ENCODE measurements around the gene ZC3H4. TPM values are rescaled to one million over a fixed set of nuclear protein-coding genes. Genes with fewer than 3 reads are reported as not detected.
A peak's percentile ranks its signal among the peaks of the same experiment; 100 is the strongest.

Gene ZC3H4
- total RNA-seq, 1 experiment from 2014 or later: 41.8 TPM

DNA sequence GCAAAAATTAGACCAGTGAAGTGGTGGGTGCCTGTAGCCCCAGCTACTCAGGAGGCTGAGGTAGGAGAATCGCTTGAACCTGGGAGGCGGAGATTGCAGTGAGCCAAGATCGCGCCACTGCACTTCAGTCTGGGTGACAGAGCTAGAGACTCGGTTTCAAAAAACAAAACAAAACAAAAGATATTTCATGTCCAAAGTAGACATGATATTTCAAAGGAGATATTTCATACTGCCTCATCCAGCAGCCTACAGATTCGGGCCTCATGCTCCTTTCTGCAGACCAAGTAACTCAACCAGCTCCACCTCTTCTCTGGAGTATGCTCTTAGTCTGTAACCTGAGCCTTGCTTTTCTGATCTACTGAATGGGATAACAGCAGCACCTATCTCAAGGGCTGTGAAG is 15.0 kb downstream of the ZC3H4 start:
- POLR2A ChIA-PET: interaction anchor here (0.7 to 5.3 kb wide), 5 partner anchors 11 to 155 kb away, joined by 3 to 49 read pairs (median 3); partner anchors contain the start of gene ZC3H4
- BruUV-seq (replicated peaks): no TSS peak

GRCh38 chr19:47097396-47098201 is 16.0 kb downstream of the ZC3H4 start:
- intact Hi-C loops (cut with micrococcal nuclease): no loop called here
- Mint-ChIP-seq H3K9me3 (ENCODE audit: unreplicated experiment) (no peaks in the 10 kb centered on the region), H3K4me1 (ENCODE audit: insufficient read depth, unreplicated experiment) (peaks cover 21% of the 10 kb centered on the region), H3K4me3 (ENCODE audit: unreplicated experiment) (no peak overlapping the region), H3K27ac (ENCODE audit: low read depth, unreplicated experiment) (peak overlapping the region; percentile 92), H3K27me3 (ENCODE audit: insufficient read depth, unreplicated experiment) (no peaks in the 10 kb centered on the region), H3K36me3 (ENCODE audit: insufficient read depth, unreplicated experiment) (peaks cover 37% of the 10 kb centered on the region)
- no peak for TF ChIP-seq CTCF (IDR thresholded peaks at IDR 0.05; ENCODE audit: unreplicated experiment)
- ChIA-PET CTCF (interaction anchor here (0.6 kb wide), 1 partner anchor 61 kb away, joined by 4 read pairs; no protein-coding TSS in a partner anchor), POLR2A (interaction anchor here (2.5 to 5.3 kb wide), 2 partner anchors 12 to 17 kb away, joined by 28 to 49 read pairs; partner anchors contain the start of gene ZC3H4)
- no peak for DNase-seq (ENCODE audit: unreplicated experiment)
- BruUV-seq (replicated peaks): no TSS peak

More for the DNA sequence above, 15.0 kb downstream of the ZC3H4 start:
- Mint-ChIP-seq H3K36me3 (ENCODE audit: insufficient read depth, unreplicated experiment) (peaks cover 33% of the 10 kb centered on the region), H3K27me3 (ENCODE audit: insufficient read depth, unreplicated experiment) (no peaks in the 10 kb centered on the region), H3K4me1 (ENCODE audit: insufficient read depth, unreplicated experiment) (peaks cover 21% of the 10 kb centered on the region), H3K27ac (ENCODE audit: low read depth, unreplicated experiment) (no peak overlapping the region), H3K4me3 (ENCODE audit: unreplicated experiment) (no peak overlapping the region), H3K9me3 (ENCODE audit: unreplicated experiment) (no peaks in the 10 kb centered on the region)
- CTCF ChIA-PET: interaction anchor here (0.6 to 0.9 kb wide), 3 partner anchors 19 to 122 kb away, joined by 3 to 4 read pairs (median 3); no protein-coding TSS in a partner anchor
- no peak for DNase-seq (ENCODE audit: unreplicated experiment)
- intact Hi-C loops (cut with micrococcal nuclease): no loop called here
- no peak for TF ChIP-seq CTCF (IDR thresholded peaks at IDR 0.05; ENCODE audit: unreplicated experiment)

GRCh38 chr19:47096721-47097120 is 16.9 kb downstream of the ZC3H4 start:
- TF ChIP-seq CTCF (IDR thresholded peaks at IDR 0.05; ENCODE audit: unreplicated experiment): no peak
- intact Hi-C loops (cut with micrococcal nuclease): no loop called here
- no peak for DNase-seq (ENCODE audit: unreplicated experiment)
- Mint-ChIP-seq H3K4me3 (ENCODE audit: unreplicated experiment) (peak overlapping the region; percentile 36), H3K27me3 (ENCODE audit: insufficient read depth, unreplicated experiment) (no peaks in the 10 kb centered on the region), H3K36me3 (ENCODE audit: insufficient read depth, unreplicated experiment) (peaks cover 42% of the 10 kb centered on the region), H3K27ac (ENCODE audit: low read depth, unreplicated experiment) (peak overlapping the region; percentile 92), H3K4me1 (ENCODE audit: insufficient read depth, unreplicated experiment) (peaks cover 21% of the 10 kb centered on the region), H3K9me3 (ENCODE audit: unreplicated experiment) (no peaks in the 10 kb centered on the region)
- ChIA-PET POLR2A (interaction anchor here (0.5 to 5.3 kb wide), 6 partner anchors 9 to 39 kb away, joined by 3 to 49 read pairs (median 8); partner anchors contain the start of genes SAE1 and ZC3H4), CTCF (interaction anchor here (0.5 to 1.6 kb wide), 3 partner anchors 15 to 150 kb away, joined by 3 to 4 read pairs (median 3); no protein-coding TSS in a partner anchor)
- no TSS peak for BruUV-seq (replicated peaks)

GRCh38 chr19:47096100-47096704 is 17.4 kb downstream of the ZC3H4 start:
- POLR2A ChIA-PET: interaction anchor here (0.5 to 5.3 kb wide), 8 partner anchors 9 to 39 kb away, joined by 3 to 49 read pairs (median 6); partner anchors contain the start of genes SAE1 and ZC3H4
- intact Hi-C loops (cut with micrococcal nuclease): no loop called here
- Mint-ChIP-seq H3K4me1 (ENCODE audit: insufficient read depth, unreplicated experiment) (peaks cover 21% of the 10 kb centered on the region), H3K36me3 (ENCODE audit: insufficient read depth, unreplicated experiment) (peaks cover 46% of the 10 kb centered on the region), H3K27ac (ENCODE audit: low read depth, unreplicated experiment) (peak overlapping the region; percentile 92), H3K4me3 (ENCODE audit: unreplicated experiment) (peak overlapping the region; percentile 36), H3K27me3 (ENCODE audit: insufficient read depth, unreplicated experiment) (no peaks in the 10 kb centered on the region), H3K9me3 (ENCODE audit: unreplicated experiment) (no peaks in the 10 kb centered on the region)
- no peak for TF ChIP-seq CTCF (IDR thresholded peaks at IDR 0.05; ENCODE audit: unreplicated experiment)
- CTCF ChIA-PET: interaction anchor here (0.5 to 1.6 kb wide), 4 partner anchors 14 to 151 kb away, joined by 3 to 4 read pairs (median 3); no protein-coding TSS in a partner anchor
- BruUV-seq (replicated peaks): no TSS peak
- DNase-seq (ENCODE audit: unreplicated experiment): peak; percentile 41

Data from MCF 10A (cell line).